Left lung (tissue), 10 donors: ENCODE measurements around the gene NOTCH2NLA. TPM values are rescaled to one million over a fixed set of nuclear protein-coding genes. Genes with fewer than 3 reads are reported as not detected.
"Not testable (repeated sequence)": the region's sequence is repeated elsewhere in the genome, so short reads cannot be mapped to it uniquely, and the experiment has no call there.

ENCODE experiments used
- ATAC-seq: fragments of 200-7000 bp; cut with Tn5 transposase; one replicate; pipeline ENCODE4 v1.9.1; 2020; ENCODE audit warnings: moderate library complexity
- DNase-seq, 4 donors: peaks; one replicate each; pipeline ENCODE4 v3.0.0-alpha.2; 2013 to 2020
- H3K27ac ChIP-seq, 2 donors: fragments of 200-600 bp; sonication (generic) in 1 of 2; one replicate each; pipeline versions ENCODE4 v1.5.0 to v1.8.0; 2020 to 2021
- H3K27me3 ChIP-seq, 2 donors: fragments of 200-600 bp; sonication (generic) in 1 of 2; one replicate each; pipeline versions ENCODE4 v1.5.0 to v1.8.0; 2020 to 2021
- H3K36me3 ChIP-seq, 2 donors: fragments of 200-600 bp; sonication (generic) in 1 of 2; one replicate each; pipeline versions ENCODE4 v1.5.0 to v1.8.0; 2020 to 2021
- H3K4me1 ChIP-seq, 2 donors: fragments of 200-600 bp; one replicate each; pipeline ENCODE4 v1.8.0; 2021
- H3K4me3 ChIP-seq, 2 donors: fragments of 200-600 bp; sonication (generic) in 1 of 2; one replicate each; pipeline versions ENCODE4 v1.5.0 to v1.8.0; 2020 to 2021; ENCODE audit warnings: mild to moderate bottlenecking in 1 of 2
- H3K9me3 ChIP-seq, 2 donors: fragments of 200-600 bp; sonication (generic) in 1 of 2; one replicate each; pipeline versions ENCODE4 v1.5.0 to v1.8.0; 2020 to 2021
- intact Hi-C, 2 donors: fragments of 100-400 bp; cut with DNase I; formaldehyde crosslinking; loops; one replicate each; pipeline versions ENCODE4 v1.11.2 to v1.14.2; 2022
- polyA plus RNA-seq, 6 donors: library from polyadenylated mRNA; unstranded; fragments of 120-200 nt; gene quantifications; one replicate each; pipeline ENCODE4 v1.2.1, GENCODE V29; 2013; ENCODE audit not compliant: insufficient read length in 6 of 6
- total RNA-seq, 2 donors: library from RNA; stranded (reverse); fragmentation: NEBNext Ultra II Directional; extraction: Animal tissue kit (Norgen Biotek cat#: 25700); gene quantifications; one replicate each; pipeline ENCODE4 v1.2.1, GENCODE V29; 2021
- donor health status: DM: no; HTN: yes; CAD: no.
- donor health status: DM: no; HTN: no; CAD: no.

NOTCH2NLA gene
- total and polyA plus RNA-seq, 8 donors: 24.2 to 41.3 (median 38.1) TPM

GRCh38 chr1:146257992-146258552 is 29.3 kb upstream of the NOTCH2NLA start:
- H3K36me3 ChIP-seq, H3K4me1 ChIP-seq, H3K9me3 ChIP-seq, H3K27me3 ChIP-seq, H3K4me3 ChIP-seq, H3K27ac ChIP-seq, intact Hi-C loops, DNase-seq, ATAC-seq: not testable (repeated sequence)

GRCh38 chr1:146254569-146255197 is 25.9 kb upstream of the NOTCH2NLA start:
- H3K4me1 ChIP-seq, H3K4me3 ChIP-seq, H3K9me3 ChIP-seq, H3K36me3 ChIP-seq, H3K27ac ChIP-seq, intact Hi-C loops, ATAC-seq, H3K27me3 ChIP-seq: not testable (repeated sequence)
- DNase-seq: peak in 1 of 4 donors; percentile 13

GRCh38 chr1:146253249-146253855 is 24.5 kb upstream of the NOTCH2NLA start:
- H3K4me3 ChIP-seq, ATAC-seq, intact Hi-C loops, H3K27ac ChIP-seq, H3K4me1 ChIP-seq, H3K27me3 ChIP-seq, DNase-seq, H3K36me3 ChIP-seq, H3K9me3 ChIP-seq: not testable (repeated sequence)

GRCh38 chr1:146251523-146251922 is 22.7 kb upstream of the NOTCH2NLA start:
- intact Hi-C loops, DNase-seq, H3K9me3 ChIP-seq, H3K36me3 ChIP-seq, H3K4me3 ChIP-seq, H3K27ac ChIP-seq, H3K4me1 ChIP-seq, H3K27me3 ChIP-seq: not testable (repeated sequence)
- ATAC-seq: peak; percentile 47

GRCh38 chr1:146248643-146249042 is 19.8 kb upstream of the NOTCH2NLA start:
- ATAC-seq, H3K27me3 ChIP-seq, H3K9me3 ChIP-seq, H3K36me3 ChIP-seq, DNase-seq, H3K4me3 ChIP-seq, H3K27ac ChIP-seq, H3K4me1 ChIP-seq, intact Hi-C loops: not testable (repeated sequence)

GRCh38 chr1:146236626-146237025 is 7.8 kb upstream of the NOTCH2NLA start:
- H3K27me3 ChIP-seq, H3K4me3 ChIP-seq, H3K4me1 ChIP-seq, intact Hi-C loops, ATAC-seq, H3K36me3 ChIP-seq, H3K27ac ChIP-seq, H3K9me3 ChIP-seq, DNase-seq: not testable (repeated sequence)

GRCh38 chr1:146236026-146236601 is 7.3 kb upstream of the NOTCH2NLA start:
- intact Hi-C loops, H3K27ac ChIP-seq, H3K27me3 ChIP-seq, DNase-seq, H3K4me1 ChIP-seq, H3K36me3 ChIP-seq, ATAC-seq, H3K4me3 ChIP-seq, H3K9me3 ChIP-seq: not testable (repeated sequence)

GRCh38 chr1:146228144-146228682 is 608 bp downstream of the NOTCH2NLA start:
- intact Hi-C loops, H3K4me1 ChIP-seq, H3K9me3 ChIP-seq, H3K36me3 ChIP-seq, H3K27me3 ChIP-seq: not testable (repeated sequence)
- Histone ChIP-seq H3K27ac (peak overlapping the region in 1 of 2 donors; percentile 68), H3K4me3 (peak overlapping the region in 1 of 2 donors; percentile 50)
- DNase-seq (peak in 2 of 4 donors; percentile 7 to 39), ATAC-seq (peak; percentile 64)

GRCh38 chr1:146174531-146174930 is 54.3 kb downstream of the NOTCH2NLA start:
- H3K36me3 ChIP-seq, H3K27ac ChIP-seq, intact Hi-C loops, H3K4me1 ChIP-seq, ATAC-seq, H3K4me3 ChIP-seq, H3K27me3 ChIP-seq, H3K9me3 ChIP-seq: not testable (repeated sequence)
- peak in 2 of 4 donors; percentile 33 to 45 for DNase-seq

GRCh38 chr1:146167740-146168139 is 61.1 kb downstream of the NOTCH2NLA start:
- H3K4me3 ChIP-seq, H3K27ac ChIP-seq, ATAC-seq, H3K4me1 ChIP-seq, H3K36me3 ChIP-seq, H3K27me3 ChIP-seq, DNase-seq, intact Hi-C loops, H3K9me3 ChIP-seq: not testable (repeated sequence)

- intact Hi-C loops, H3K4me1 ChIP-seq: not testable (repeated sequence)
Measured at GRCh38 chr1:146167273-146167672, 61.5 kb downstream of the NOTCH2NLA start.

More at GRCh38 chr1:146167273-146167672, 61.5 kb downstream of the NOTCH2NLA start:
- H3K4me3 ChIP-seq, ATAC-seq, DNase-seq, H3K27me3 ChIP-seq, H3K27ac ChIP-seq, H3K9me3 ChIP-seq, H3K36me3 ChIP-seq: not testable (repeated sequence)
